GM12873 (cell line): ENCODE results near the gene CUL2.

Source experiments
- TF ChIP-seq, protein P1 (sequence below): IDR thresholded peaks from 2 replicates; pipeline ENCODE4 v1.5.1; 2012; ENCODE audit warnings: low read depth, mild to moderate bottlenecking, moderate library complexity, low read length, control low read depth; ENCODE audit not compliant: insufficient read depth; ENCODE audit errors: missing control alignments

Gene CUL2

DNA sequence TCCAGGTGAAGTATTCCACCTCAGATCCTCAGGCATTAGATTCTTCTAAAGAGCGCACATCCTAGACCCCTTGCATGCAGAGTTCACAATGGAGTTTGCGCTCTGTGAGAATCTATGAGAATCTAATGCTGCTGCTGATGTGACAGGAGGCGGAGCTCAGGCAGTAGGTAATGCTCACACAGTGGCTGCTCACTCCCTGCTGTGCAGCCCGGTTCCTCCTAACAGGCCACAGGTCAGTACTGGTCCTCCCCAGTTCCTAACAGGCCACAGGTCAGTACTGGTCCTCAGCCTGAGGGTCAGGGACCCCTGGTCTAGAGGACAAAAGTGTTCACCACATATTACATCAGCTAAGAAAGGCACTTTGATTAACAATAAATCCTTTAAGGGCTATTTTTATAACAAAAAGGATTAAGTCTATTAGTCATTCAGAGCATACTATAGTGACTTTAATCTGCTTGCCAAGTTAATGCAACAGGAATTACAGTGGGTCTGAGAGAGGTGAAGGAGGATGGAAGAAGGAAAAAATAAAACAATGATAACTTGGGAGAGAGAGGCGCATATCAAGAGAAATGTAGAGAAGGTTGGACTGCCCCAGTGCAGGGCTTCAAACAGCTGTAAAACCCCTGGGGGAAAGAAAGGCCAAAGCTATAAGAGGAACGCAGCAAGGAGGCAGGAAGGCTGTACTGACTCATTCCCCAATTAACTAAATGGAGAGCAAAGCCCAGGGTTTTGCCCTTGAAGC is 49.2 kb downstream of the CUL2 start:
- TF ChIP-seq, protein P1, sequence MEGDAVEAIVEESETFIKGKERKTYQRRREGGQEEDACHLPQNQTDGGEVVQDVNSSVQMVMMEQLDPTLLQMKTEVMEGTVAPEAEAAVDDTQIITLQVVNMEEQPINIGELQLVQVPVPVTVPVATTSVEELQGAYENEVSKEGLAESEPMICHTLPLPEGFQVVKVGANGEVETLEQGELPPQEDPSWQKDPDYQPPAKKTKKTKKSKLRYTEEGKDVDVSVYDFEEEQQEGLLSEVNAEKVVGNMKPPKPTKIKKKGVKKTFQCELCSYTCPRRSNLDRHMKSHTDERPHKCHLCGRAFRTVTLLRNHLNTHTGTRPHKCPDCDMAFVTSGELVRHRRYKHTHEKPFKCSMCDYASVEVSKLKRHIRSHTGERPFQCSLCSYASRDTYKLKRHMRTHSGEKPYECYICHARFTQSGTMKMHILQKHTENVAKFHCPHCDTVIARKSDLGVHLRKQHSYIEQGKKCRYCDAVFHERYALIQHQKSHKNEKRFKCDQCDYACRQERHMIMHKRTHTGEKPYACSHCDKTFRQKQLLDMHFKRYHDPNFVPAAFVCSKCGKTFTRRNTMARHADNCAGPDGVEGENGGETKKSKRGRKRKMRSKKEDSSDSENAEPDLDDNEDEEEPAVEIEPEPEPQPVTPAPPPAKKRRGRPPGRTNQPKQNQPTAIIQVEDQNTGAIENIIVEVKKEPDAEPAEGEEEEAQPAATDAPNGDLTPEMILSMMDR: no peak

DNA sequence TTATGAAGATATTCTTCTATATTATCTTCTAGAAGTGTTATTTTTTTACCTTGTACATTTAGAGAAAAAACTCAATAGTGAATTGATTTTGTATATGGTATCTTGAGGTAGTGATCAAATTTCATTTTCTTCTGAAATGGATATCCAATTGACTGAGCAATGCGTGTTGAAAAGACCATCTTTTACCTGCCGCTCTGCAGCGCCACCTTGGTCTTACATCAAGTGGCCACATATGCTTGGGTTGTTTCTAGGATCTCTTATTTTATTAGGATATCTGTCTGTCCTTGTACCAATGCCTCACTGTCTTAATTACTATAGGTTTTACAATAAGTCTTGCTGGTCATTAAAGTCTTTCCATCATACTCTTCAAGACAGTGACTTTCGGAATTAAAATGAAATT is 53.0 kb downstream of the CUL2 start:
- TF ChIP-seq, protein P1: no peak

DNA sequence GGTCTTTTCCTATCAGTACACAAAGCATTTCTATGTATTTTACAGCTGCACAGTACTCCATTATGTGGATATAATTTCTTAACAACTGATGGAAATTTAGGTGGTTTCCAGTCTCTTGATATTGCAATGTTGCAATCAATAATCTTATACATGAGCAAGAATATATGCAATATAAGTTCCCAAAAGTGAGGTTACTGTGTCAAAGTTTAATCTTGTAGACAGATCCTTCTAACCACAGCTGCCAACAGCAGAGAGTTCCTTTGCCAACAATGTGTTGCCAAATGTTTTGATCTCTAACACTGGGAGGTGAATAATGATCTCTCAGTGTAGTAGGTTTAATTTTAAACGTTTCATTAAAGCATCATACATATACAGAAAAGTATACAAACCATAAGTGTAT is 54.5 kb downstream of the CUL2 start:
- TF ChIP-seq, protein P1: no peak

DNA sequence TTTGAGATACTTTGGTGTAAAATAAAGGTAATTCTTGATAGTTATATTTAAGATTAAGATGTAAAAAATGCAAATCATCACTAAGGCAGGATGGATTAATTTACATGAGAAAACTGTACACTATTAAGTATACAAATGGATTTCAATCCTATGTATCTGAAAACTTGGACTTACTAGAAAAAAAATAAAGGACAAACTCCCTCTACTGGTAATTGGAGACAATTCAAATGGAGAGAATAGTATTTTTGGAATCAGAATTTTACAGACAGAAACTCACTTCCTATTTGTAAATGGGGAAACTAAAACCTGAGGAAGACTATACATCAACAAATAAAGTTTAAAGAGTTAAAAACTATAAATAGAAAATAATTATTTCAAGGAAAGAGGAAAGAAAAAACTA is 62.6 kb downstream of the CUL2 start:
- TF ChIP-seq, protein P1: peak; percentile 3

DNA sequence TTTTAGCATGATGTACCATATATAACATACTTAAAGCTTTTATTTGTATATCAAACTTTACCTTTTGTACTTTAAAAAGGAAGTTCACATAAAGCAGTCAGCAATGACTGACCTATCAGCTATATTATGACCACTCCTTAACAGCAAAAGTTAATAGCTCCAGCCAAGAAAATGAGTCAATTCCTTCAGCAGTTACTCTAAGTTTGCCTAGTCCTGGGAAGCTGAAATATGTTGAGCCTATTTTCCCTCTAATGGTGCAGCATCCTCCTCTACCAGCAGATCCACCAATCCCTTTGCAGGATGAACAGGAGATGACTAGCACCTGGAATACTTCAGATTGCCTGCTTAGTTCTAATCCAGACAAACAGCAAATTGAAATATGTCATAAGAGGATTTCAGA is 64.2 kb downstream of the CUL2 start:
- TF ChIP-seq, protein P1: no peak

DNA sequence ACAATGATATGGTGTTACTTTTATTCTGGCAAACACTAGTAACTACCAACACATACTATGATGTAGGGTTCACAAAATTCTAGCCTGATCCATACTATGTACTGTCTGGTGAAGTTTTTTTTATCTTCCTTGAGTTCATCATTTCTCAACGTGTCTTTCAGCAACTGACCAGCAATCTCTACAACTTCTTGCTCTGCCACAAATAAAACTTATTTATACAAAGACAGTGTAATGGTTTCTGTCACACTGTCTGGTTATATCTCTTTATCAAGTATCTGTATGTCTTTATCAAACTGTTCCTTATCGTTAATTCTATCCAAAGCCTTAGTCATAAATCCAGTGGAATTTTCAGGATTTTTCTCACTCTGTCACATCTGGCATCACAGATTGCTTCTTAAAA is 69.7 kb downstream of the CUL2 start:
- TF ChIP-seq, protein P1: no peak

DNA sequence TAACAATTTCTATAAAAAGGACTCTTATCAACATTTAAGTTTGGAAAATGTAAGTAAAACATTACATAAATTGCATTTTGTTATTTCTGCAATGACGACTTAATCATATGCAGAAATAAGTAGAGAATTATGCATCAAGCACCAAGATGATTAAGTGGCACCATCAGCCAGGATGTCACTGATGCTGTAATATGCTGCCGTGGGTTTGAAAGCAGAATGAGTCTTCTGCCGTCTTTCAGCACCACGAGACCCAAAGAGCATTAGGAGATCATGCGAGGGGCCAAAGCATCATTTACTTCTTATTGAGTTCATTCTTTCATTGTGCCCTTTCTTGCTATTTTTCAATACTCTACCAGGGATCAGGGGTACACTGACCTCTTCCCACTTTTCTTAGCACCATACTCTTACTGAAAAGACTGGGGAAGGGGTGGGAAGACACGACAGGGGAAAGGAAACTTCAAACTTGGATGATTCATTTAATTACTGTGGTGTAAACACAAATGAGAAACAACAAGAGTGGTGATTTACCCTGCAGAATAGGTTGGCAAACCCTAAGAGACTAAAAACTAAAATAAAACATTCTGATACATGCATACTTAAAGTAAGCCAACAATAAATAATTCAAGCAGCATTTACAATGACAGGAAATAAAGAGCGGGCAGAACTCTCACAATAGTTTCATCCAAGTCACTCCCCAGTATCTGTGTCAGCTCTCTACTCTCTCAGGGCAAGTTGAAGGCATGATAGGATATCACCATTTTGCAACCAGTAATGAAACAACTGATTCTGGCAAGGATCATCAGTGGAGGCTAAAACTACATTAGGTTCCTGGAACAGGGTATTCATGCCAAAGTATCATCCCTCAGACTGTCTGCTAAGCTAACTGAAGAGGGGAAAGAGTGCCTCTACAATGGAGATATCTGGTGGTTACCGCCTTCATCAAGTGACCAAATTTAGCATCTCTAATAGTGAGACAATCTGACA is 70.8 kb downstream of the CUL2 start:
- TF ChIP-seq, protein P1: no peak
